CD4-positive, alpha-beta T cell treated with Interleukin-17A for 4 hours (primary cell): ENCODE results near the gene CLDN17.

Experiments used
- DNase-seq: peaks from one replicate; pipeline ENCODE4 v3.0.0-alpha.2; 2020; ENCODE audit warnings: mixed read lengths

Gene CLDN17

GRCh38 chr21:30116479-30116878 is 50.1 kb downstream of the CLDN17 start:
- DNase-seq: no peak
